Subcutaneous abdominal adipose tissue (tissue), 5 donors: ENCODE results near the gene PAX8.

Experiments
- H3K27ac ChIP-seq: one replicate; pipeline ENCODE4 v1.7.0; 2013; ENCODE audit warnings: low read depth, mild to moderate bottlenecking, inconsistent platforms, low read length, moderate library complexity
- H3K27me3 ChIP-seq, 5 donors: one replicate each; pipeline ENCODE4 v1.7.0; 2013; ENCODE audit warnings: low read length in 5 of 5, inconsistent platforms in 1 of 5; ENCODE audit not compliant: control insufficient read depth in 5 of 5, insufficient read depth in 4 of 5
- H3K36me3 ChIP-seq, 5 donors: one replicate each; pipeline ENCODE4 v1.7.0; 2013; ENCODE audit warnings: low read length in 5 of 5; ENCODE audit not compliant: control insufficient read depth in 5 of 5, insufficient read depth in 5 of 5
- H3K4me1 ChIP-seq, 5 donors: one replicate each; pipeline ENCODE4 v1.7.0; 2013; ENCODE audit warnings: low read length in 5 of 5, mild to moderate bottlenecking in 3 of 5, moderate library complexity in 1 of 5; ENCODE audit not compliant: control insufficient read depth in 5 of 5, insufficient read depth in 5 of 5
- H3K4me3 ChIP-seq, 5 donors: one replicate each; pipeline ENCODE4 v1.7.0; 2013; ENCODE audit warnings: low read length in 5 of 5, low read depth in 1 of 5
- H3K9ac ChIP-seq, 5 donors: one replicate each; pipeline ENCODE4 v1.7.0; 2013; ENCODE audit warnings: low read length in 5 of 5, mild to moderate bottlenecking in 4 of 5, moderate library complexity in 3 of 5
- H3K9me3 ChIP-seq, 5 donors: one replicate each; pipeline ENCODE4 v1.7.0; 2013; ENCODE audit warnings: low read length in 5 of 5; ENCODE audit not compliant: control insufficient read depth in 5 of 5
- donor health status: healthy.
- donor health status: healthy.
- donor health status: healthy.
- donor health status: healthy.
- donor health status: healthy.

The PAX8 gene

DNA sequence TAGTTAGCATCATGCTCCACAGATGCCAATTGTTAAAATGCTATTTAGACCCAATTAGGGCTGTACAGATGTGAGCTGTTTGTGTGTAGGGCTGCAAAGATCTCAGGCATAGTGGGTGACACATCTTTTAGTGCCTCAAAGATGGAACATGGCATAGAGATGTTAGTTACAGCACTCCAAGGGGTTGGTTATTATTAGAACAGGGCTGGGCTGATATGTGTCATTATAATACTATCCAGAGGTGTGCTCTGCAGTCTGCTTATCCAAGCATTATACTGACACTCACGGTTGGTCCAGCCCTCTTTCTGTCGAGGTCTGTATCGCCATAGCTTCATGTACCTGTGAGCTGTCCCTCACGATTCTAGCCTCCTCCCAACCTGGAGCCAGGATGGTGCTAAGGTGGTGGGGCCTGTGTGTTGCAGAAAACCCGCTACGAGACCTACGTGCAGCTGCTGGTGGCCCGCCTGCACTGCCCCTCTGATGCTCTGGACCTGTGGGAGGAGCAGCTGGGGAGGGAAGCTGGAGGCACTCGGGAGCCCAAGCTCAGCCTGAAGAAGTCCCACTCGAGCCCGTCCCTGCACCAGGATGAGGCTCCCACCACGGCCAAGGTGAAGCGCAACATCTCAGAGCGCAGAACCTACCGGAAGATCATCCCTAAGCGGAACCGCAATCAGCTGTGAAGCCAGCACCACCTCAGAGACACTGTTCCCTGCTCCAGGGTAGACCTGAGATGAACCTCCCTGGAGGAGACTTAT, 77.8 kb downstream of the PAX8 start:
- H3K36me3 ChIP-seq = peaks cover 0 to 13% (median 0%) of the 10 kb centered on the region in 5 donors
- no peak overlapping the region for H3K4me3 ChIP-seq
- no peak overlapping the region for H3K27ac ChIP-seq
- peaks cover 0 to 14% (median 10%) of the 10 kb centered on the region in 5 donors for H3K4me1 ChIP-seq
- no peaks in the 10 kb centered on the region for H3K9me3 ChIP-seq
- no peak overlapping the region for H3K9ac ChIP-seq
- H3K27me3 ChIP-seq = no peaks in the 10 kb centered on the region

DNA sequence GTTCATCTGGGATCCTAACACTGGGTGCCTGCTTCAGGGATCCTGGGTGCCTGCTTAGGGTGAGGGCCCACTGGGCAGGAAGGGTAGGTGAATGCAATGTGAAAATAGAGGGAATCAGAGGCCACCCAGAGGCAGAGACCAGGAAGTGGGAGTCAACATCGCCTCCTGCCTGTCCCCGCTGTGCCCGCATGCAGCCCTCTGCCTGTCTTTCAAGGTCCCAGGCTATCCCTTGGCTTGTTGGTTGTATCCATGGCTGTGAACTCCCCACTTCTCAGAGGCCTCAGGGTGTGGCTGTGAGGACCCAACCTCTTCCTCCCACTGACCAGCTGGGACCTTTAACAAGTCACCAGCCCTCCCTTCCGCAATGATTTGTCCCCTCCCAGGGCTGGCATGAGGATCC, 78.5 kb downstream of the PAX8 start:
- Histone ChIP-seq H3K27me3 (no peaks in the 10 kb centered on the region), H3K27ac (no peak overlapping the region), H3K9me3 (no peaks in the 10 kb centered on the region), H3K36me3 (peaks cover 0 to 13% (median 0%) of the 10 kb centered on the region in 5 donors), H3K4me3 (no peak overlapping the region), H3K4me1 (peaks cover 0 to 14% (median 10%) of the 10 kb centered on the region in 5 donors), H3K9ac (no peak overlapping the region)

DNA sequence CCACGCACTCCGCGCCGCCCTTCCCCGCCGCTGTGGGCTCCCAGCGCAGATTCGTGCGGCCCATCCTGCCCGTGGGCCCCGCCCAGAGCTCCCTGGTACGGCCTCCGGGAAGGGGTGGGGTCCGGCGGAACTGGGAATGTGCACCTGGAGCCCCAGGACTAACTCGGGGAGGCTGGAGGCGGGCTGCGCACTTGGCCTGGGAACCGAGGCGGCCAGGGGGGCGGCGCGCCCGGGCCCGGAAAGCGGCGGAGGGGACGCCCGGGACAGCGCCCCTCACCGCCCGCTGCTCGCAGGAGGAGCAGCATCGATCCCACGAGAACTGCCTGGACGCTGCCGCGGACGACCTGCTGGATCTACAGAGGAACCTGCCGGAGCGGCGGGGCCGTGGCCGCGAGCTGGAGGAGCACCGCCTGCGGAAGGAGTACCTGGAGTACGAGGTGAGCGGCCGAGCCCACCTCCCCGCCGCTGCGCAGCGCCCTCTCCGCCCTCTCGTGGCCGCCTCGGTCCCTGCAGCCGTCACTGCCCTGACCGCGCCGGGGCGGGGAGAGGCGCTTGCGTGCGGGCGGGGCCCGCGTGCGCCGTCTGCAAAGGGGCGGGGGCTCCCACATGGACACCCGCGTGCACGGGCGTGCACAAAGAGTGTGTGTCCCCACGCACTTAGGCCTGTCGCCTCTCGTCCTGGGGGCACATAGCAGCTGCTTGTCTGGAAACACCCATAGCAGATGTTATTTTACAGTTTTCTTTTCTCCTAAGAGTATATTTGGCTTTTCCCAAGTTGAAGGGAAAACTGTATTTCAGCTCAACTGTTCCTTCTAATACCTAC, 79.7 kb downstream of the PAX8 start:
- H3K36me3 ChIP-seq = peaks cover 0 to 13% (median 0%) of the 10 kb centered on the region in 5 donors
- H3K4me3 ChIP-seq = peak overlapping the region; percentile 17 to 85 (median 80)
- H3K27me3 ChIP-seq = no peaks in the 10 kb centered on the region
- H3K9me3 ChIP-seq = no peaks in the 10 kb centered on the region
- H3K4me1 ChIP-seq = peaks cover 0 to 14% (median 10%) of the 10 kb centered on the region in 5 donors
- peak overlapping the region in 4 of 5 donors; percentile 60 to 79 (median 70) for H3K9ac ChIP-seq
- no peak overlapping the region for H3K27ac ChIP-seq

DNA sequence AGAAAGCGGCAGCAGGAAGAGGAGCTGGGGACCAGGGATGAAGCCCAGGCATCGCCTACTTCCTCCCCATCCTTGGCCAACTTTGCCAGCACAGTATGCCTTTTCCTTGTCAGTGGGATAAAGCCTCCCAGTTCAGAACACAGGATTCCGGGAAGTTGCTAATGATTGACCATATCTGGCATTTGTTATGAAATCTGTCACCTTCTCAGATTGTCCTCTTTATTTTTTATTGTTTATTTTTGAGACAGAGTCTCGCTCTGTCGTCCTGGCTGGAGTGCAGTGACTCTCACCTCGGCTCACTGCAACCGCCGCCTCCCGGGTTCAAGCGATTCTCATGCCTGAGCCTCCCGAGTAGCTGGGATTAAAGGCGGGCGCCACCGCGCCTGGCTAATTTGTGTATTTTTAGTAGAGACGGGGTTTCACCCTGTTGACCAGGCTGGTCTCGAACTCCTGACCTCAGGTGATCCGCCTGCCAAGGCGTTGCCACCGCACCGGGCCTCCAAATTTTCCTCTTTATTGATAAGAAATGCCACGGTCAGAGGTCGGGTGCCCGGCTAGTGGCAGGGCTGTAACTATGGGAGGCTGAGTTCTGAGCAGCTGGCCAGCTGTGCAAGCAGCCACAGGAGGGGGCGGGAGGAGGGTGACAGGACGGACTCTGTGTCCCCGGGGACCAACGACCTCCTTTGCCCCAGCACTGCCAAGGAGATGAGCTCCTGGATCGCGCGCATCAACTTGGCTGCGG, 80.5 kb downstream of the PAX8 start:
- H3K9ac ChIP-seq = peak overlapping the region in 3 of 5 donors; percentile 65 to 79 (median 75)
- H3K4me1 ChIP-seq = peaks cover 0 to 14% (median 10%) of the 10 kb centered on the region in 5 donors
- no peak overlapping the region for H3K27ac ChIP-seq
- H3K27me3 ChIP-seq = no peaks in the 10 kb centered on the region
- no peaks in the 10 kb centered on the region for H3K9me3 ChIP-seq
- H3K36me3 ChIP-seq = peaks cover 0 to 13% (median 0%) of the 10 kb centered on the region in 5 donors
- peak overlapping the region in 4 of 5 donors; percentile 78 to 85 (median 82) for H3K4me3 ChIP-seq

DNA sequence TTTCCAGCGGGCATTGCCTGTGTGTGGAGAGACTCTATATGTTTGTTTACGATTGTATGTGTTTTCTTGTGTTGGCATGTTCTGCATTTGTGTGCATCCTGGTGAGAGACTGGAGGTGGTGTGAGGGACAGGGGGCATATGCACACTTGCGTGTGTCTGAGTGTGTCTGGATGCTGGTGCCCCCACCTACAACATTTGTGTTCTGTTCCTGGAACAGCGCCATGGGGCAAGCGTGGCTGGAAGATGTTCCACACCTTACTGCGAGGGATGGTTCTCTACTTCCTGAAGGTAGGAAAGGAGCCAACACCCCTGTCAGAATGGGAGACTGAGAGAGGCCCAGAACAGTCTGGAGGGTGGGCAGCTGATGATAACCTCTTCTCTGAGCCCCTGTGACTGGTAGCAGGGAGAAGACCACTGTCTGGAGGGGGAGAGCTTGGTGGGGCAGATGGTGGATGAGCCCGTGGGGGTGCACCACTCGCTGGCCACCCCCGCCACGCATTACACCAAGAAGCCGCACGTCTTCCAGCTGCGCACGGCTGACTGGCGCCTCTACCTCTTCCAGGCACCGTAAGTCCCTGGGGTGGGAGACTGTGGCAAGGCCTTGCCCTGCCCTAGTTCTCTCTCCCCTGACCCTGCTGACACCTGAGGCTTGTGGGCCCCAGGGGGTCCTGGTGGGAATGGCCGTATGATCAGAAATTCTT, 81.2 kb downstream of the PAX8 start:
- no peaks in the 10 kb centered on the region for H3K27me3 ChIP-seq
- H3K4me1 ChIP-seq = peaks cover 0 to 14% (median 10%) of the 10 kb centered on the region in 5 donors
- H3K9ac ChIP-seq = no peak overlapping the region
- H3K27ac ChIP-seq = no peak overlapping the region
- peaks cover 0 to 16% (median 0%) of the 10 kb centered on the region in 5 donors for H3K36me3 ChIP-seq
- no peaks in the 10 kb centered on the region for H3K9me3 ChIP-seq
- no peak overlapping the region for H3K4me3 ChIP-seq

DNA sequence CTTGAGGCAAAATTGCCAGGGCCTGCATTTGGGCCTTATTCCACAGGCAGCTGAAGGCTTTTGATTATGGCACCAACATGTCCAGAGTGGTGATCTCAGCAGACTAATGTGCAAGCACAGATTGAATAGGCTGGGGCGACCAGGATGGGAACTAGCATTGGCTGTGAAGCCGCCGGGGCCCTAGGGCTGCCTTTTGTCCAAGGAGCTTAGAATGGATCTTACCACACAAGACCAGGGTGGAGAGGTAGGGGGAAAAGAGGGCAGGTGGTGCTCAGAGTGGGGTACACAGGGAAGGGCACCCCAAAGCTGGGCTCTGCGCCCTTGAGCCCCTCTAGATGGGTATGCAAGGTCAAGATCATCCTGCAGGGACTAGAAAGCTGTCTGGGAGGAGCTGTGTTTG, 81.9 kb downstream of the PAX8 start:
- Histone ChIP-seq H3K4me1 (peaks cover 0 to 14% (median 10%) of the 10 kb centered on the region in 5 donors), H3K36me3 (peaks cover 0 to 16% (median 0%) of the 10 kb centered on the region in 5 donors), H3K4me3 (no peak overlapping the region), H3K27ac (no peak overlapping the region), H3K27me3 (no peaks in the 10 kb centered on the region), H3K9me3 (no peaks in the 10 kb centered on the region), H3K9ac (no peak overlapping the region)

DNA sequence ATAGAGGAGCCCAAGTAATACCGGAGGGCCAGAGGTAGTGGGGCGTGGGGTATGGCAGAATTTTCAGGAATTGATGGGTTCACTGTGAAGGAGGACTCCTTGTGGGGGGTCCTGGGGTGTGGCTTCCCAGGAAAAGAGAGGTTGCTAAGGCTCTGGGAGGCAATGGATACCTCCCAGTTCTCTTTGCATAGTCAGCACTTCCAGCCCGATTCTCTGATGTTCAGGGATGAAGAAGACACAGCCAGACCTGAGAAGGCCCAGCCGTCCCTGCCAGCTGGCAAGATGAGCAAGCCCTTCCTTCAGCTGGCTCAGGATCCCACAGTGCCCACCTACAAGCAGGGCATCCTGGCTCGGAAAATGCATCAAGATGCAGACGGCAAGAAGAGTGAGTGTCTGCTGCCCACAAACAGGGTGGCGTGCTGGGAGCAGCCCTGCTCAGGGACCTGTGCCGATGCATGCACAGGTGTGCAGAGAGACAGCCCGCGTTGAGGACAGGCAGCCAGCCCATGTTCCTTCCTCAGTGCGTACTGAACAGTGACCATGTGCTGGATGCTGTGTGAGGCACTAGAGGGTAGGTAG, 82.7 kb downstream of the PAX8 start:
- H3K27ac ChIP-seq = no peak overlapping the region
- no peaks in the 10 kb centered on the region for H3K9me3 ChIP-seq
- peaks cover 0 to 14% (median 10%) of the 10 kb centered on the region in 5 donors for H3K4me1 ChIP-seq
- peaks cover 0 to 12% (median 0%) of the 10 kb centered on the region in 5 donors for H3K36me3 ChIP-seq
- no peaks in the 10 kb centered on the region for H3K27me3 ChIP-seq
- no peak overlapping the region for H3K4me3 ChIP-seq
- no peak overlapping the region for H3K9ac ChIP-seq

DNA sequence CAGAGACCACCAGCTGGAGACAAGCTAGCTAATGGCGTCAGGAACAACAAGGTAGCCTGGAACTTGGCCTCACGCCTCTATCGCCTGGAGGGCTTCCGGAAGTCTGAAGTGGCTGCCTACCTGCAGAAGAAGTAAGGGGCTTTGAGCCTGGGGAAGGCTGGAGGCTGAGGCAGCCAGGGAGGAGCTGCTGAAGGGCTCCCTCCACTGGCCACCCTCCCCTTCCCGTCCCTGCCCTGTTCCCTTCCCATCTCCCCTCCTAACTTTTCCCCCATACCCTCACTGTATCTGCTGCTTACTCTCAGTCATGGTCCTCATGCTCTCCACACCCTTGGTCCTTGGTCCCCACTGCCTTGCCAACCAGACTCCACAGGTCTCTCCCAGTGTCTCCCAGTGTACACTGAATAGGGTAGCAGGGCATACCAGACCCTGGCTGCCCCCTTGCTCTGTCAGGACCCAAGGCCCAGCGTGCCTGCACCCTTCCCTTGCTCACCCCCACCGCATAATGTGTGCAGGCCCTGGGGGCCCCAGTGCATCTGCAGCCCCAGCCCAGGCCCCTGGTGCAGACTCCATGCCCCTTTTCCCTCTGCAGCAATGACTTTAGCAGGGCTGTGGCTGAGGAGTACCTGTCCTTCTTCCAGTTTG, 86.1 kb downstream of the PAX8 start:
- H3K9me3 ChIP-seq = no peaks in the 10 kb centered on the region
- H3K4me1 ChIP-seq = no peaks in the 10 kb centered on the region
- H3K36me3 ChIP-seq = peaks cover 0 to 7% (median 0%) of the 10 kb centered on the region in 5 donors
- no peak overlapping the region for H3K4me3 ChIP-seq
- no peak overlapping the region for H3K27ac ChIP-seq
- no peak overlapping the region for H3K9ac ChIP-seq
- no peaks in the 10 kb centered on the region for H3K27me3 ChIP-seq

DNA sequence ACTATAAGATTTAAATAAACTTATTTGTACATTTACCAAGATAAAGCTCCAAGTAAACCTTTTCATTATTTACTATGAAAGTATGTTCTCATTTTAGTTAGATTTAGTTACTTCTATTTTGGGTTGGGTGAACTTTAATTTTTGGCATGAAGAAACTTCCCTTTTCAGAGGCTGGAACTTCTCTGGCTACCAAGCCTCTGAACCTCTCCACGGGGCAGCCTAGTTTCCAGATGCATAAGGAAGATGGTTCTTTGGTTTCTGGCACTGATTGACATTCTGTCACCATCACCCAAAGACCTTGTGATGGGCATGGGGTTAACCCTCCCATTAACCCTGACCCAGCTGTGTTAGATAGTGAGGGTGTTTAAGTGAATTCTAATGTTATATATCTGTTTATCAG, 87.8 kb downstream of the PAX8 start:
- H3K27me3 ChIP-seq = no peaks in the 10 kb centered on the region
- H3K9me3 ChIP-seq = no peaks in the 10 kb centered on the region
- no peak overlapping the region for H3K4me3 ChIP-seq
- peaks cover 0 to 1% (median under 1%) of the 10 kb centered on the region in 5 donors for H3K4me1 ChIP-seq
- no peak overlapping the region for H3K9ac ChIP-seq
- peaks cover 0 to 7% (median 0%) of the 10 kb centered on the region in 5 donors for H3K36me3 ChIP-seq
- H3K27ac ChIP-seq = no peak overlapping the region
